Epithelial cell of proximal tubule (primary cell): Measurements from ENCODE around the gene RNASE13. TPM values are rescaled to one million over a fixed set of nuclear protein-coding genes. Genes with fewer than 3 reads are reported as not detected.
"Not testable (repeated sequence)": the region's sequence is repeated elsewhere in the genome, so short reads cannot be mapped to it uniquely, and the experiment has no call there.

Experiments
- DNase-seq: peaks from one replicate; pipeline ENCODE4 v3.0.0-alpha.2; 2011; ENCODE audit warnings: low read depth
- H3K4me3 ChIP-seq: 2 replicates; pipeline ENCODE4 v1.5.1; 2011; ENCODE audit warnings: low read depth, mild to moderate bottlenecking, low read length
- CTCF ChIP-seq: conservative IDR thresholded peaks from 2 replicates; pipeline ENCODE4 v1.5.1; 2012; ENCODE audit warnings: low read depth, mild to moderate bottlenecking, low read length
- total RNA-seq: library from RNA; depleted of rRNA; stranded (reverse); fragments of >200 nt; gene quantifications from 2 replicates; pipeline ENCODE4 v1.2.3, GENCODE V29; 2015

RNASE13 gene
- total RNA-seq, 1 donor from 2014 or later = not detected

- no peak for DNase-seq
- H3K4me3 ChIP-seq = peak overlapping the region; percentile 88
- TF ChIP-seq CTCF = no peak
These were observed 45.7 kb downstream of the RNASE13 start for GRCh38 chr14:20988717-20989470.

DNA sequence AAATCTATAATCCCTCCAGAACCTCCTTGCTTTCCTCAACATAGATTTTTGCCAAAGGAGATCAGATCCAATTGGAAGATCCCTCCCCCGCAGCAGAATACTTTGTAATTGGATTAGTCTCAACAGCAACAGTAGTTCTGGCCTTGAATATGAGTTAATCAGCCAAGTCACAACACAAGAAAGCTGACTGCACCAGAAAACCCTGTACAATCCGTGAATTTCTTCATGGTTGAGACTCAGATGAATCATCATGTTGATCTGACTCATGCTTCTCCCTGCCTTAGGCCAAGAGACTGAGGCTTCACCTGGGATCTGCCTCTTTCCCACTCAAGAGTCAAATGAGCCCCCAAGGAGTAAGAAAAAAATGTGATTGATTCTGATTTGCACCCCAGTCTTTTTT is 47.8 kb downstream of the RNASE13 start:
- no peak for TF ChIP-seq CTCF
- no peak overlapping the region for H3K4me3 ChIP-seq
- peak; percentile 97 for DNase-seq

DNA sequence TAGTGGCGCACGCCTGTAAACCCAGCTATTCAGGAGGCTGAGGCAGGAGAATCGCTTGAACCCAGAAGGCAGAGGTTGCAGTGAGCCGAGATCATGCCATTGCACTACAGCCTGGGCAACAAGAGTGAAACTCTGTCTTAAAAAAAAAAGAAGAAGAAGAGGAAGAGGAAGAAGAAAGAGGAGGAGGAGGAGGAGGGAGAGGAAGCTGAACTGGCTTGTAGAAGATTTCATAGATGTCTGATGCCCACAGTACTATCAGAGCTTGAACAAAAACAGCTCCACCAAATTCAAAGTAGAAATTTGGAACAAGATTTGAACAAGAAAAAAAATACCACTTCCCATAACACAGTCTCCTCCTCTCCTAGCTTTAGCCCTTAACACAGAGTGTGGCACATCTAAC is 49.0 kb downstream of the RNASE13 start:
- DNase-seq, H3K4me3 ChIP-seq: not testable (repeated sequence)

Other genes starting within 250 kb of the RNASE13 start
- gene RNASE1, start 232.0 kb downstream of the RNASE13 start, total RNA-seq = 0.40 TPM in 1 of 2 replicates, not detected in the other
- not detected in 2 replicates for gene RNASE3, start 143.4 kb downstream of the RNASE13 start, total RNA-seq
- gene RNASE2, start 79.3 kb downstream of the RNASE13 start, total RNA-seq = not detected in 2 replicates
- gene METTL17, start 44.8 kb downstream of the RNASE13 start, total RNA-seq = 63.5 and 118 TPM in 2 replicates
- gene SLC39A2, start 35.5 kb downstream of the RNASE13 start, total RNA-seq = not detected in 2 replicates
- gene NDRG2, start 9.7 kb downstream of the RNASE13 start, total RNA-seq = 6.7 and 16.0 TPM in 2 replicates
- gene TPPP2, start 4.6 kb downstream of the RNASE13 start, total RNA-seq = not detected in 2 replicates
- gene RNASE7, start 7.6 kb upstream of the RNASE13 start, total RNA-seq = 0.86 TPM in 1 of 2 replicates, not detected in the other
- gene RNASE8, start 23.0 kb upstream of the RNASE13 start, total RNA-seq = not detected in 2 replicates
- 24.2 and 42.7 TPM in 2 replicates for gene ARHGEF40, start 35.5 kb upstream of the RNASE13 start, total RNA-seq
- gene ZNF219, start 63.8 kb upstream of the RNASE13 start, total RNA-seq = 11.2 and 18.6 TPM in 2 replicates
- gene TMEM253, start 66.3 kb upstream of the RNASE13 start, total RNA-seq = 0.43 TPM in 1 of 2 replicates, not detected in the other
- gene OR5AU1, start 121.3 kb upstream of the RNASE13 start, total RNA-seq = not detected in 2 replicates
- gene HNRNPC, start 234.6 kb upstream of the RNASE13 start, total RNA-seq = 755 and 938 TPM in 2 replicates
- 0.07 TPM in 1 of 2 replicates, not detected in the other for gene RPGRIP1, start 245.3 kb upstream of the RNASE13 start, total RNA-seq